Gastroesophageal sphincter (tissue), 3 donors: ENCODE results near the gene EDDM3A.
"Not testable (repeated sequence)": the region's sequence is repeated elsewhere in the genome, so short reads cannot be mapped to it uniquely, and the experiment has no call there.

Source experiments
- CTCF ChIP-seq, 4 experiments: fragments of 200-600 bp in 2 of 4; fragments of 450-650 bp in 2 of 4; sonication (generic) in 1 of 4; IDR thresholded peaks; one replicate each; pipeline ENCODE4 v1.5.1; 2017 to 2019; ENCODE audit warnings: antibody characterized with exemption in 4 of 4, mild to moderate bottlenecking in 2 of 4, moderate library complexity in 2 of 4
- EP300 ChIP-seq: sonication (generic); formaldehyde crosslinking; IDR thresholded peaks from one replicate; pipeline ENCODE4 v1.6.1; 2017; ENCODE audit warnings: antibody characterized with exemption, mild to moderate bottlenecking
- POLR2A ChIP-seq, 2 donors: fragments of 450-650 bp; IDR thresholded peaks; one replicate each; pipeline ENCODE4 v1.6.1; 2017; ENCODE audit warnings: antibody characterized with exemption in 2 of 2, mild to moderate bottlenecking in 2 of 2, moderate library complexity in 1 of 2
- POLR2AphosphoS5 ChIP-seq: sonication (generic); formaldehyde crosslinking; IDR thresholded peaks from one replicate; pipeline ENCODE4 v1.6.1; 2017; ENCODE audit warnings: antibody characterized with exemption

DNA sequence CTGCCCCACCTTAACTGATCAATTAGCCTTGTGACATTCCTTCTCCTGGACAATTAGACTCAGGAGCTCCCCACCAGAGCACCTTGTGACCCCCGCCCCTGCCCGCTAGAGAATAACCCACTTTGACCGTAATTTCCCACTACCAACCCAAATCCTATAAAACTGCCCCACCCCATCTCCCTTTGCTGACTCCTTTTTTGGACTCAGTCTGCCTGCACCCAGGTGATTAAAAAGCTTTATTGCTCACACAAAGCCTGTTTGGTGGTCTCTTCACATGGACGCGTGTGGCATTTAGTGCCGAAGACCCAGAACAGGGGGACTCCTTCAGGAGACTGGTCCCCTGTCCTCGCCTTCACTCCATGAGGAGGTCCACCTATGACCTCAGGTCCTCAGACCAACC lies 44.7 kb upstream of the EDDM3A start:
- not testable (repeated sequence) for TF ChIP-seq CTCF (IDR thresholded peaks at IDR 0.05); POLR2A (IDR thresholded peaks at IDR 0.05); EP300; POLR2AphosphoS5
